Cardiac septum (tissue), 1 donor: ENCODE measurements around the gene SLX4. TPM values are rescaled to one million over a fixed set of nuclear protein-coding genes. Genes with fewer than 3 reads are reported as not detected.

Experiments used
- DNase-seq: peaks from one replicate; pipeline ENCODE4 v3.0.0-alpha.2; 2020; ENCODE audit warnings: low spot score
- intact Hi-C: fragments of 100-400 bp; cut with DNase I; formaldehyde crosslinking; loops from one replicate; pipeline ENCODE4 v1.14.0; 2022
- total RNA-seq: library from RNA; stranded (reverse); fragmentation: NEBNext Ultra II Directional; extraction: Animal tissue kit (Norgen Biotek cat#: 25700); gene quantifications from one replicate; pipeline ENCODE4 v1.2.1, GENCODE V29; 2021
- donor health status: DM: no; HTN: no; CAD: no.

SLX4 gene
- total RNA-seq, 1 donor from 2014 or later = 2.7 TPM

DNA sequence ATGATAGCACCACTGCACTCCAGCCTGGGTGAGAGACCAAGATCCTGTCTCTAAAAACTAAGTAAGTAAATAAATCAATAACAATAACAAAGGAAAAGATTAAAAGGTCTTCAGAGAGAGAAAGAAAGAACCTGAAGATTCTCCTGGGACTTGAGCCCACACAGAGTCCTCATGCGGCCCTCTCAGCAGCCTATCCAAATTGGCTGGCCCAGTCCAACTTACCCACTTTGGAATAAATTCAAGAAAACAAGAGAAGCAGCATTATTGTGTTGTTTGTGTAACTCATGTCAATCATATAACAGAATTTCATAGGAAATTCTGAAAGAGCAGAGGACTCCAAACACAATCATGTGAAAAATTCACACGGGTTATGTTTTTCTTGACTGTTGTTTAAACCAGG lies 3.8 kb downstream of the SLX4 start:
- intact Hi-C loops = no loop called here
- DNase-seq = no peak

DNA sequence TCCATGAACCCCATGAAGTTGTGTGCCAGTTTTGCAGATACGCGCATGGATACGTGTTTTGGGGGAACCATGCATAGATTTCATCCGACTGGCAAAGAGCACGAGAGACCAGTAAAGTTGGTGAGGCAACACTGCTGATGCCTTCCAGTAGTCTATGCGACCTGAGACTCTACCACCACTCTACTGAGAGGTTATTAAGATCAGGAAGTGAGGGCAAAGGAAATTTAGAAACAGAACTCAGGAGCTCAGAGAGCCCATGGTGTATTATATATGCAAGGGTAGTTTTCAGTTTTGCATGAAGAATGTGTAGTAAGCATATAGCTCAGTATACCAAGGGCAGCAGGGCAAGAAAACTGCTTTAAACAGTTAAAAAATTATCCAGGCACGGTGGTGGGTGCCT lies 4.2 kb downstream of the SLX4 start:
- no peak for DNase-seq
- intact Hi-C loops = no loop called here

DNA sequence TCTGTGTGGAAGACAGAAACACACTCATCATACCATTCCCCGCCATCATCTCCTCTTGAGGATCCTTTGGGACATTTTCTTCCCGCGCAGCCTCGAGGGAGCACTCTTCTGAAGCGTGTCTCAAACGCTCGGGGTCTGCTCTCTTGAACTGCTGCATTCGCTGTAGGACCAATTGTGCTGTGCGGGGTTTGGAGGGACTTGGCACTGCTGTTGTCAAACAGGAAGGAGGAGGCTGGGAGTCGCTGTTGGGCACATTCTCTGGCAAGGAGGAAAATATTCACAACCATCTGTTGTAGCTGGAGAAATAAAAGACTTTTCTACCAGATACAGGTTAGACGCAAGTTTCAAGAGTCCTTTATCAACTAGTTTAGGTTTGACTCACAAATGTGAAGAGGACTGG lies 5.0 kb downstream of the SLX4 start:
- no peak for DNase-seq
- intact Hi-C loops = no loop called here

DNA sequence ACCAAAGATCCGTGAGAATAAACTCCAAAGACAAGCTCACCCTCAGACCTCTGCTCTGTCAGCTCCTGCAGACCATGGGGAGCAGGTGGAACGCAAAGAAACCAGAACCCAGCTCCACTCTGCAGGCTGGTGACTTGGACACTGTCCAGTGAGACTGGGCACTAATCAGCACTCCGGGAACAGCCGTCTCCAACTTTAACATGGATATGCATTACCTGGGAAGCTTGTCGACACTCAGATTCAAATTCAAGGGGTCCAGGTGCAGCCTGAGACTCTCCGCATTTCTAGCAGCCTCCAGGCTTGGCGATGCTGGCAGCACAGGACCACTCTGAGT lies 9.1 kb downstream of the SLX4 start:
- intact Hi-C loops = no loop called here
- DNase-seq = no peak

DNA sequence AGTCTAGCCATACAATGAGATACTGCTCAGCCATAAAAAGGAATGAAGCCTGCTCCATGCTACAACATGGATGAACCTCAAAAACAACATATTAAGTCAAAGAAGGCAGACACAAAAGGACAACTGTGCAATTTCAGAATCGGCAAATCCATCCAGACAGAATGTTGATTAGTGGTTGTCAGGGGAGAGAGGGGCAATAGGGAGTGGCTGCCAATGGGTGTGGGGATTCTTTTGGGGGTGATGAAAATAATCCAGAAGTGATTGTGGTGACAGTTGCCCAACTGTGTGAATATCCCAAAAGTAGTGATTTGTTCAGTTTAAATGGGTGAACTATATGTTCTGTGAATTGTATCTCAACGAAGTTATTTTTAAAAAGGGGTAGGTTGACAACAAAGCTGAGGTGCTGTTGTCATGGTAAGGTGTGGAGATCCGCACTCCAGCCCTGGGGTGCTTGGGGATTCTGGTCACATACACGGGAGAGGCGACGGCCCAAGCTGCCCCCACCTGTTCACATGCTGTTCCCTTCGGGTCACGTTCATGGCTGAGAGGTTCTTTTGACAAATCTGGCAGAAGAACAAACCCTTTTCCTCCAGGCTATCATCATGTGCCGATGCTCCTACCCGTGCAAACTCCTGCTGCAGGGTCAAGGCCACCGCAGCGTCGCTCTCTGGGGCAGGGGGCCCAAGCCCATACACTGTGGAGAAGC lies 9.6 kb downstream of the SLX4 start:
- intact Hi-C loops = no loop called here
- no peak for DNase-seq

DNA sequence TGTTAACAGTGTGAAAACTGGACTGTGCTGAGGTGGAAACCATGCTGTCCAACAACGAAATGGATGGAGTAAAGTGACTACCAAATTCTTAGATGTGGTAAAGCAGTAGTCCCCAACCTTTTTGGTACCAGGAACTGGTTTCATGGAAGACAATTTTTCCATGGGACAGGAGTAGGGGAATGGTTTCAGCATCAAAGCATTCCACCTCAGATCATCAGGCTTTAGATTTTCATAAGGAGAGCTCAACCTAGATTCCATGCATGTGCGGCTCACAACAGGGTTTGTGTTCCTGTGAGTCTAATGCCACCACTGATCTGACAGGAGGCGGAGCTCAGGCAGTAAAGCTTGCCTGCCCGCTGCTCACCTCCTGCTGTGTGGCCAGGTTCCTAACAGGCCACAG lies 11.5 kb downstream of the SLX4 start:
- DNase-seq = no peak
- intact Hi-C loops = no loop called here

DNA sequence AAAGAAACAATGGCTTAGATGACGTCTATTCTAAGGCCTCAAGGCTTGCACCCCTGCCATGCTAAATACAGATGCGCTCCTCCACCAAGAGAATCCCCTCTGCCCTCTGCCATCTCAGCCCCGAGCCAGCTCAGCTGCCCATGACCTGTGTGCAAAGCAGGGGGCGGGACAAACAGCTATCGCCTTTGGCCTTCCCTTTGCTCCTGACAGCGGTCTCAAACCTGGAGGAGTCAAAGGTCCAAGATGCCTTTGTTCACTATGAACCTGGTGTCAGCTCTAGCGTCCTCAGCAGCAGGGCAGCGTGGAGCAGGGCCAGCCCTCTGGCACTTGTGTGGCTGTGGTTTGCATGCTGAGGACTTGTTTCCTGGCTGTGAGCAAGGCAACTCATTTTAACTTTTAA lies 12.3 kb downstream of the SLX4 start:
- no peak for DNase-seq
- intact Hi-C loops = no loop called here

DNA sequence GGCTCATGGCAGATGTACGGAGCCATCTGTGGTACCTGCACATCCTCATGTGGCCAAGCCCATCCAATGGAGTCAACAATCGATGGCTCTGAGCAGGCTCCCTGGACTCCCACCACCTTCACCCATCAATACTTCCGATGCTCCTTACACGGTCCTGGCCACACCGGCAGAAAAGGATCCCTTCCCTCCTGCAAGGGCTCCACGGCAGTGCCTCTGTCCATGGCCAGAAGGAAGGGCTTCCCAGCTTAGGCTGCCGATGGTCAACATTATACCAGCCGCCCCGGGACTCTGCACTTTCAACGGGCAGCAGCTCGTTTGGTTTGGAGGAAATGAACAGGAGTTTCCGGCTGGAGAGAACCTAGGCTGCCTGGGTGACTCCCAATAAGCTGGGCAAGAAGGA lies 13.2 kb downstream of the SLX4 start:
- DNase-seq = no peak
- intact Hi-C loops = no loop called here

DNA sequence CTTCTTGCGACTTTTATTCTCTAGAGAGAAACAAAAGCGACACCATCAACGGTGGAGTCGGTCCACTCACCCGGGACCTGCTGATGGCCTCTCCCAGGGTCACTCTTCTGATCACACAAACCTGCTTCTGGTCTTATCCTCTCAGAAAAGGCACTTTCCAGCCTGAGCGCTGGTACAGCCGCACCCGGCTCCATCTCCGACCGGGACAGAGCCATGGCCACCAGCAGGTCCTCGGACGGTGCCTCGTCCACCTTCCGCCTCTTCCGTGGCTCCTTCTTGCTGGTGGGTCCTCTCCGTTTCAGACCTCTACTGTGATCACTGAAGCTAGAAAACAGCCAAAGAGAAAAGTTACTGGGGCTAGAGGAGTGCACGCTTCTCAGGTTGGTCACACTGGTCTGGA lies 13.7 kb downstream of the SLX4 start:
- DNase-seq = no peak
- intact Hi-C loops = no loop called here

DNA sequence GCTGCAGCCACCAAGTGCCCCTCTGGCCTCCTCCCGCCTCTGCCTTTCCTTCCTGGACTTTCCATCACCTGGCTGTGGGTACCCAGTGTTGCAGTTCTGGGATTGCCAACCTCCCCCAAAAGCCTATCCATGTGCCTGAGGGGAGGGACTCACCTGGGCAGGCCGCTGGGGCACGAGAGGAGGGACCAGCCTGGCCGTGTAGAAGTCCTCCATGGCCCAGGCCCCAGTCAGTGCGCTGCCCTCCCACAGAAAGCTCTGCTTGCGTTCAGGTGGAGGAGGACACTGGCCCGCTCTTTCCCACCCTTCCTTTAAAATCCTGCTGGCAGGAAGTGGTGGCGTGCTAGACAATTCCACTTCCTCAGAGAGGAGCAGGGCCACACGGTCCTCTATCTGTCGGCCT lies 14.2 kb downstream of the SLX4 start:
- intact Hi-C loops = no loop called here
- no peak for DNase-seq

DNA sequence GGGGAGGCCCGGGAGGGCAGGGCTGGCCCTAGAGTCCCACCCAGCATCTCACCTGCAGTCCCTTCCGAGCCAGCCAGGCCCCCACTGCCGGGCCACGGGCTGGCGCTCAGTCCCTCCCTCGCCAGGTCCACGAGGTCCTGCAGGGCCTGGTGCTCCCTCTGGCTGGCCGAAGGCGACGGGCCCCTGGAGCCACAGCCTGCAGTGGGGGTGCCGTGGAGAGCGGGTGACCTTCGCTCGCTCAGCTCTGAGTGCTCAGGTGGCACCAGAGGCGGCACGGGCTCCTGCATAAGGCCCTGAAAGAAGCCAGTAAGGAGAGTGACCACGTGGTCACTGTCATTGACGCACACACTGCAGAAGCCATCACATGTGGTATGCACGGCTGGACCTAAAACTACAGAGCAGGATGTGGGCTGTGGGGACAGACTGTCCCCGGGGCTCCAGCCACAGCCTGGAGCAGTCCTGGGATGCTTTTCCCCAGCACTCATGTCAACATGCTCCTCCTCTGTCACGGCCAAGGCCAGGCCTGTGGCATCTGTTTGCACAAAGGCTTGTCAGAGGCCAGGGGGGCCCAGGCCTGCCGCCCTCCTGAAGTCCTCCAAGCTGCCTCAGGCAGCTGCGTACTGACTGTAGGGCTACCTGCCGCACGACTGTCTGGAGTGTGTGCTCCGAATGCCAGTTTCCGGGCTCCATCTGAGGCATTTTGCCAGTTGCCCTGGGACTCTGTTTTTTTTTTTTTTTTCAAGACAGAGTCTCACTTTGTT lies 15.1 kb downstream of the SLX4 start:
- intact Hi-C loops = no loop called here
- DNase-seq = no peak

DNA sequence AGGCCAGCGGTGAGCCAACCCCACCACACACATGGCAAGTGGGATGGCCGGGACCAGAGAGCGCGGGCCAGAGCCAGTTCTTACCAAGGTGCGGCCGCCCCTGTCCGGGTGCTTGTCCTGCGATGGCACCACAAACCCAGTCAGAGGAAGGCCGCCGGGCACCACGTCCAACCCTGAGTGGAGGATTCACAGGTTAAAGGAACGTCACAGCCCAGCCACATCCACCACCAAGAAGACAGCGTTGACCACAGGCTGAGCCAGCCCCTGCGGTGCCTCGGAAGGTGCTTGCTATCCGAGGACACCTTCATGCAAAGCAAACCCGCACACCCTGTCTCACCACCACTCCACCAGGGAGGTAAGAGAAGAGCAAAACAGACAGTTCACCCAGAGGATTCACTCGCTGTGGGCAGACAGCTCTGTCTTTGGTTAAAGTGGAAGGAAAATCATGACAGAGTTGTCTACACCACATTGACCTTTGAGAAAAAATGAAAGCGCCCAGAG lies 15.8 kb downstream of the SLX4 start:
- no peak for DNase-seq
- intact Hi-C loops = no loop called here

DNA sequence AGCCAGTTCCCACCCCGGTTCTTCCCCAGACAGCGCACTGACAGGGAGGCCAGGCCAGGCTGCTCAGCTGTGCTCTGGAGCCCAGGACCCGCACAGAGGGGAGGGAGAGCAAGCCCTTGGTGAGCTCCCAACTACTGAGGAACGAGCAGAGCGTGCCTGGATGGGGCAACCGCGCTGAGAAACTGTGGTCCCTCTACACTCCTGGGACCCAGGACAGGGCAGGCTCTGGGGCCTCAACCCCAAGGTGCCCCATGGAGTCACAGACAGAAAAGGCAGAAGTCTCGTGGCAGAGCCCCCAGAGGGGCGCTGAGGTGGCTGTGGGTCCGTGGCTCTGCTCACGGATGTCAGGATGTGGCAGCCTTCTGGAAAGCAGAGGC lies 16.3 kb downstream of the SLX4 start:
- intact Hi-C loops = no loop called here
- no peak for DNase-seq

DNA sequence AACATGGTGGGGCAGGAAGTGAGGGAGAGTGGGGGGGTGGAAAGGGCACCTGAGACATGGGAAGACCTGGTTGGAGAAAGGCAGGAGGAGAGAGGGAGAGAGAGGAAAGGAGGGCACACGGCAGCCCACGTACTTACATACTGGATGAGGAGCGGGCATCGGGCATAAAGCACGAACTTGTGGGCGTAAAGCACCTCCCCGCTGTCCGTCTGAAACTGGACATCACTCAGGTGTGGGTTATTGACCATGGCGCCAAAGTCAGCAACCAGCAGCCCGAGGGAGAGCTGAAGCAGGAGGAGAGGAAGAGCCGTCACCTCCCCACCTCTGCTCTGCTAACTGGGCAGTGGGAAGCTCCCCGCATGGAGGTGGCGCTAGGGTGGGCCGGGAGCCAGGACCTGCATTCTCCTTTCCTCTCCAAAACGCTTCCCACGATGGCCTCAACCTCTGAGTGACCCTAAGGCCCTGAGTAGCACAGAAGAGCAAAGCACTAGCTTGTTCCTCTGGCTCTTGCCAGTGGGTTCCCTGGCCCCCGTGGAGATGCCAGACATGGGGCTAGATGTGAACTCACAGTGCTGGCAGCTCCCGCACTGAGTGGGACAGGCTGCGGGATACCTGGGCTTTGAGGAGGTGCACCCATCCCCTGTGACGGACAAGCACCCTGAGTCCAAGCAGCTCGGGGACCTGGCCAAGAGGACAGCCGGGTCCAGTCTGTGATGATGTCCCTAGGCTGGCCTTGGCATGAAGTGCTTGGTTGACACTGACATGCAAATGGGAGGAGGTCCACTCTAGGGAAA lies 16.9 kb downstream of the SLX4 start:
- intact Hi-C loops = no loop called here
- DNase-seq = no peak

DNA sequence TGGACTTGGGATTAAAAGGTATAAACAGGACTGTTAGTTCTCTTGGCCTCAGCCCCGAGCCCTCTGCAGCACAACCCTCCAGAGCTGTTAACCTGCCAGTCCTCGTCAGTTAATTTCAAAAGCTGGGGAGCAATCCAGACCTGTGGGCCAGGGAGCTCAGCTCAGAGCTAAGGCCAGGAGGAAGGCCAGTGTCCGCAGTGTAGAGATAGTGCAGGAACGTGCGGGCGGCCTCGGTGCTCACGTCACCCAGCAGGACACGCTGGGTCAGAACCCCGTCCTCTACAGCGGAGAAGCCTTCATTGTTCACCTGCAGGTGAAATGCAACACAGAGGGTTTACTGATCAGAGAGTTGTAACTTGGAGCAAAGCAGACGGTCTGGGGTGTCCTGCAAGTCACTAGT lies 18.8 kb downstream of the SLX4 start:
- no peak for DNase-seq

DNA sequence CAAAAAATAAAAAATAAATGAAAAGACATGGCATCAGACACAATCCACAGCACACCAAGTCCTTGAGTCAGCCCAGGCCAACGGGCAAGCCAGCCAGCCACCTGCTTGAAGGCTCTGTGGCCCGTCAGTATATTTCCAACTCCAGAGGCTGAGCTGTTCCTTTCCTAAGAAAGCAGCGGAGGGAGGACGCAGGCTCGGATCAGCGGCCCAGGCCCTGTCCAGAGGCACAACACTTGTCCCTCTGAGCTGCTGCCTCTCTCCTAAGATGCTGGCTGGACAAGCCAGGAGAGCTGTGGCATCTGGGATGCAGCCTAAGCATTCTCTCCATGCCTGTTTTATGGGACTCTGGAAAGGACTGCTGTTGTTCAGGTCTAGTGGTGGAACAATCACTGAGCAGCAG lies 19.4 kb downstream of the SLX4 start:
- intact Hi-C loops = no loop called here

More for the DNA sequence above, 18.8 kb downstream of the SLX4 start:
- intact Hi-C loops = no loop called here

DNA sequence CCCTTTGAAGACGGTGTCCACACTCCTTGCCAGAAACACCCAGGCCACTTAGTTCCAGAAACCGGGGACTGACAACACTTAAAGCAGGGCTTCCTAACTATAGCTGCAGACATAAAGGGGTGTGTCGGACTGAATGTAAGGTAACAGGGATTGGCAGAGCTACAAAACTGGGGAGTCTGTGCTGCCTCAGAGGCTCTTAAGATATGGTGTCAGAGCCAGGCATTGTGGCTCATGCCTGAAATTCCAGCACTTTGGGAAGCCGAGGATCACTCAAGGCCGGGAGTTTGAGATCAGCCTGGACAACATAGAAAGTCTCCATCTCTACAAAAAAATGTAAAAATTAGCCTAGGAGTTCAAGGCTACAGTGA lies 20.0 kb downstream of the SLX4 start:
- intact Hi-C loops = no loop called here
- no peak for DNase-seq

More for the DNA sequence above, 19.4 kb downstream of the SLX4 start:
- no peak for DNase-seq

DNA sequence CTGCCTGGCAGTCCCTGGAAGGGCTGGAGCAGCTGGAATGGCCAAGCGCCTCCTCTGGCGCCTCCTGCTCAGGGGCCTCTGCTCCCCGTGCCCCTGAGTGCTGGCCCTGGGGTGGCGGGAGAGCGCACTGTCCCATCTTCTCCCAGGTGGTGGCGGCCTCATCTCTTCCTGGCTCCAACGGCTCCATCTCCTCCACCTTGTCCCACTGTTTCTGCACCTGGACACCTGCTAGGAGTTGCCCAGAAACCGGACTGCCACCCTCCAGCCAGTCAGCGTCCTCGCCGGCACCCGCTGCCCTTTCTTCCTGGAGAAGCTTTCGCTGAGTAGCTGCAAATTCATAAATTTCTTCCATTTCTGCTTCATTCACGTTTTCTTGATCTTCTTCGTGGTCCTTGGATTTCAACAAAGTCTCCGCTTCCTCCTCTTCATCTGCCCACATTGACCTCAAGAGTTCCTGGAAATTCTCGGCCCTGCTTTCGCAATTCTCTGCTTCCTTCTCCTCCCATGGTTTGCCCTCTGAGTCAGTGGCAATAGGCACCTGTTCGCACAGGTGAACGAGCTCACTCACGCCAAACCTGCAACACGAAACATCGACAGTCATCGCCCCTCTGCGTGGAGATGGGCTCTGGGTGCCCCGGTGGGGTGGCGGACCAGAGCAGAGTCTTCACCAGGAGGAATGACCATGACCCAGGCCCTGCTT lies 20.5 kb downstream of the SLX4 start:
- no peak for DNase-seq
- intact Hi-C loops = no loop called here

DNA sequence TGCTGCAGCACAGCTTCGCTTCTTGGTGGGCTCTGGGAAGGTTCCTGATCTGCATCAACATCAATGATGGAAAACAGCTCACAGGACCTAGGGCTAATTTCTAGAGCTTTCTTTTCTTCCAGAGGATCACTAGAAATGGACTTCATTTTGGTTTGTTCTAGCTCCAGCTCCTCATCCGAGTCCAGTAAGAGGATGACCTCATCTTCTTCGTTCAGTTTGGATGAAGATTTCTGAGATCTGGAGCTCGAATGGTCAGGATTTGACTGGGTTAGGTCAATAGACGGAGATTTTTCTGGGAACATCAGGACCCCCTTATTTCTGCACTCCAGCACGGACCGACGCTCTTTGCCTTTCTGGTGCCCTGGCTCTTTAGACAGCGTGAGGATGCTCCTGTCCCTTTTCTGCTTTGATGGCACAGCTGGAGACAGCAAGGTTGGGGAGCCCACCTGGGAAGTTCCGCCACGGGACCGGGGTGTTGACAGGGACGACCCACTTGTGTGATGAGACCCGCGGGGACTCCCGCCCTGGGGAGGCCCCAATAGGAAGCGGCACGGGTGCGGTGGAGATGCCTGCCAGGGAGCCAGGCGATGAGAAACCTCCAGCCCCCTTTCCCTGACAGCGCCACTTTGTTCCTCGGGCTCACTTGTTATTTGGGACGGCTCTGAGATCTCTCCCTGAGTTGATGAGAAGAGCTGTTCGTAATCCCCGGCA lies 21.3 kb downstream of the SLX4 start:
- DNase-seq = no peak
- intact Hi-C loops = no loop called here
